Measurements from ENCODE around the gene FTH1. TPM values are rescaled to one million over a fixed set of nuclear protein-coding genes. Genes with fewer than 3 reads are reported as not detected.

Gene FTH1
- total and polyA plus RNA-seq, 2 of the 13 experiments (the other 11 are each of a cell fraction or from before 2014, with no cell fraction given): 607 to 760 TPM

DNA sequence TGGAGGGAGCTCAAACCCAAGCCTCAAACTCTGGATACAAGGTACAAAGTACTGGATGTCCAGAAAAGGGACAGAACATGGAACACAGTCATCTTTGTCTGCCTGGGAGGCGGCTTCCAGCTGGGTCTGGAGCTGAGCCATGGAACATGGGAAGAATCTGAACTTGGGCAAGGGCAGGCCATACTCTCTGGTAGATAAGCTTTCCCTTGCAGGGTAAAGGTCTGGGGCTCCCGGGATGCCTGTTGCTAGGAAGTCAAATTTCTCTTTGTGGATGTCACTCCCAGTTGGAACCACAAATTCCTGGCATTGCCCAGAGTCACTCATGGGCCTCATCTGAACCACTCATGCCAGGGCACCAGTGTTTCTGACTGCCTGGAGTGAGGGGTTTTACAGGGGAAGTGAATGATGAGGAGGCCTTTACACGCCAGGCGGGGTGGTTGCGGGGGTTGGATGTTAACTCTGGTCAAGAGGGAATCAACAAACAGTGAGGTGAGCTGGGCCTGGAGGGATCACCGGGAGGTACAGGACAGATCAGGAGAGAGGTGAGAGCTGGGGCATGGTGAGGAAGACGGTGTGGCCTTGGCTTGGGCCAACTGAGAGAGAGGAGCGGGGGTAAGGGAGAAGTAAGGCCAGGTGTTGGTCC is 5.7 kb downstream of the FTH1 start (continued):
- TF ChIP-seq, protein P1, sequence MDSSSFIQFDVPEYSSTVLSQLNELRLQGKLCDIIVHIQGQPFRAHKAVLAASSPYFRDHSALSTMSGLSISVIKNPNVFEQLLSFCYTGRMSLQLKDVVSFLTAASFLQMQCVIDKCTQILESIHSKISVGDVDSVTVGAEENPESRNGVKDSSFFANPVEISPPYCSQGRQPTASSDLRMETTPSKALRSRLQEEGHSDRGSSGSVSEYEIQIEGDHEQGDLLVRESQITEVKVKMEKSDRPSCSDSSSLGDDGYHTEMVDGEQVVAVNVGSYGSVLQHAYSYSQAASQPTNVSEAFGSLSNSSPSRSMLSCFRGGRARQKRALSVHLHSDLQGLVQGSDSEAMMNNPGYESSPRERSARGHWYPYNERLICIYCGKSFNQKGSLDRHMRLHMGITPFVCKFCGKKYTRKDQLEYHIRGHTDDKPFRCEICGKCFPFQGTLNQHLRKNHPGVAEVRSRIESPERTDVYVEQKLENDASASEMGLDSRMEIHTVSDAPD (CRISPR knock-in tag; IDR thresholded peaks at IDR 0.05): 0 out of 2 replicates have a peak, but pooled peaks have one; percentile 51
- TF ChIP-seq SALL1 (CRISPR knock-in tag; IDR thresholded peaks at IDR 0.05) (peak; percentile 36; the same call in 1 of the 2 replicates), ZNF354B (CRISPR knock-in tag; IDR thresholded peaks at IDR 0.05) (0 out of 2 replicates have a peak, but pooled peaks have one; percentile 37), ZNF577 (CRISPR knock-in tag; IDR thresholded peaks at IDR 0.05; ENCODE audit: borderline replicate concordance, low read depth) (no peak), SKI (IDR thresholded peaks at IDR 0.05; ENCODE audit: partially characterized antibody) (peak; percentile 23), ZNF879 (CRISPR knock-in tag; IDR thresholded peaks at IDR 0.05) (no peak), PHF21A (CRISPR knock-in tag; IDR thresholded peaks at IDR 0.05) (peak; percentile 56; the same call in 1 of the 2 replicates), ZMYM2 (CRISPR knock-in tag; IDR thresholded peaks at IDR 0.05) (0 out of 2 replicates have a peak, but pooled peaks have one; percentile 39), BCL6 (CRISPR knock-in tag; IDR thresholded peaks at IDR 0.05) (peak; percentile 32; the same call in 1 of the 2 replicates), YY1 (IDR thresholded peaks at IDR 0.05; ENCODE audit: insufficient read depth, insufficient replicate concordance, low read depth, low read length) (no peak), TARDBP (CRISPR knock-in tag; IDR thresholded peaks at IDR 0.05) (peak; percentile 53; the same call in 1 of the 2 replicates), ZNF235 (CRISPR knock-in tag; IDR thresholded peaks at IDR 0.05; ENCODE audit: borderline replicate concordance) (no peak), GATA4 (IDR thresholded peaks at IDR 0.05; ENCODE audit: borderline replicate concordance, low read depth) (no peak), HNRNPL (IDR thresholded peaks at IDR 0.05; ENCODE audit: low read depth, low read length) (0 out of 2 replicates have a peak, but pooled peaks have one; percentile 18)
- TF ChIP-seq, protein P2, sequence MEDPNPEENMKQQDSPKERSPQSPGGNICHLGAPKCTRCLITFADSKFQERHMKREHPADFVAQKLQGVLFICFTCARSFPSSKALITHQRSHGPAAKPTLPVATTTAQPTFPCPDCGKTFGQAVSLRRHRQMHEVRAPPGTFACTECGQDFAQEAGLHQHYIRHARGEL (CRISPR knock-in tag; IDR thresholded peaks at IDR 0.05): no peak
- TF ChIP-seq, protein P3, sequence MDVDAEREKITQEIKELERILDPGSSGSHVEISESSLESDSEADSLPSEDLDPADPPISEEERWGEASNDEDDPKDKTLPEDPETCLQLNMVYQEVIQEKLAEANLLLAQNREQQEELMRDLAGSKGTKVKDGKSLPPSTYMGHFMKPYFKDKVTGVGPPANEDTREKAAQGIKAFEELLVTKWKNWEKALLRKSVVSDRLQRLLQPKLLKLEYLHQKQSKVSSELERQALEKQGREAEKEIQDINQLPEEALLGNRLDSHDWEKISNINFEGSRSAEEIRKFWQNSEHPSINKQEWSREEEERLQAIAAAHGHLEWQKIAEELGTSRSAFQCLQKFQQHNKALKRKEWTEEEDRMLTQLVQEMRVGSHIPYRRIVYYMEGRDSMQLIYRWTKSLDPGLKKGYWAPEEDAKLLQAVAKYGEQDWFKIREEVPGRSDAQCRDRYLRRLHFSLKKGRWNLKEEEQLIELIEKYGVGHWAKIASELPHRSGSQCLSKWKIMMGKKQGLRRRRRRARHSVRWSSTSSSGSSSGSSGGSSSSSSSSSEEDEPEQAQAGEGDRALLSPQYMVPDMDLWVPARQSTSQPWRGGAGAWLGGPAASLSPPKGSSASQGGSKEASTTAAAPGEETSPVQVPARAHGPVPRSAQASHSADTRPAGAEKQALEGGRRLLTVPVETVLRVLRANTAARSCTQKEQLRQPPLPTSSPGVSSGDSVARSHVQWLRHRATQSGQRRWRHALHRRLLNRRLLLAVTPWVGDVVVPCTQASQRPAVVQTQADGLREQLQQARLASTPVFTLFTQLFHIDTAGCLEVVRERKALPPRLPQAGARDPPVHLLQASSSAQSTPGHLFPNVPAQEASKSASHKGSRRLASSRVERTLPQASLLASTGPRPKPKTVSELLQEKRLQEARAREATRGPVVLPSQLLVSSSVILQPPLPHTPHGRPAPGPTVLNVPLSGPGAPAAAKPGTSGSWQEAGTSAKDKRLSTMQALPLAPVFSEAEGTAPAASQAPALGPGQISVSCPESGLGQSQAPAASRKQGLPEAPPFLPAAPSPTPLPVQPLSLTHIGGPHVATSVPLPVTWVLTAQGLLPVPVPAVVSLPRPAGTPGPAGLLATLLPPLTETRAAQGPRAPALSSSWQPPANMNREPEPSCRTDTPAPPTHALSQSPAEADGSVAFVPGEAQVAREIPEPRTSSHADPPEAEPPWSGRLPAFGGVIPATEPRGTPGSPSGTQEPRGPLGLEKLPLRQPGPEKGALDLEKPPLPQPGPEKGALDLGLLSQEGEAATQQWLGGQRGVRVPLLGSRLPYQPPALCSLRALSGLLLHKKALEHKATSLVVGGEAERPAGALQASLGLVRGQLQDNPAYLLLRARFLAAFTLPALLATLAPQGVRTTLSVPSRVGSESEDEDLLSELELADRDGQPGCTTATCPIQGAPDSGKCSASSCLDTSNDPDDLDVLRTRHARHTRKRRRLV (CRISPR knock-in tag; IDR thresholded peaks at IDR 0.05): no peak
- TF ChIP-seq, protein P4, sequence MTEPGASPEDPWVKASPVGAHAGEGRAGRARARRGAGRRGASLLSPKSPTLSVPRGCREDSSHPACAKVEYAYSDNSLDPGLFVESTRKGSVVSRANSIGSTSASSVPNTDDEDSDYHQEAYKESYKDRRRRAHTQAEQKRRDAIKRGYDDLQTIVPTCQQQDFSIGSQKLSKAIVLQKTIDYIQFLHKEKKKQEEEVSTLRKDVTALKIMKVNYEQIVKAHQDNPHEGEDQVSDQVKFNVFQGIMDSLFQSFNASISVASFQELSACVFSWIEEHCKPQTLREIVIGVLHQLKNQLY (CRISPR knock-in tag; IDR thresholded peaks at IDR 0.05): no peak
- TF ChIP-seq, protein P5, sequence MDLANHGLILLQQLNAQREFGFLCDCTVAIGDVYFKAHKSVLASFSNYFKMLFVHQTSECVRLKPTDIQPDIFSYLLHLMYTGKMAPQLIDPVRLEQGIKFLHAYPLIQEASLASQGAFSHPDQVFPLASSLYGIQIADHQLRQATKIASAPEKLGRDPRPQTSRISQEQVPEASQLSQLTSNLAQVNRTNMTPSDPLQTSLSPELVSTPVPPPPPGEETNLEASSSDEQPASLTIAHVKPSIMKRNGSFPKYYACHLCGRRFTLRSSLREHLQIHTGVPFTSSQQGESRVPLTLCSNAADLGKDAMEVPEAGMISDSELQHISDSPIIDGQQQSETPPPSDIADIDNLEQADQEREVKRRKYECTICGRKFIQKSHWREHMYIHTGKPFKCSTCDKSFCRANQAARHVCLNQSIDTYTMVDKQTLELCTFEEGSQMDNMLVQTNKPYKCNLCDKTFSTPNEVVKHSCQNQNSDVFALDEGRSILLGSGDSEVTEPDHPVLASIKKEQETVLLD (CRISPR knock-in tag; IDR thresholded peaks at IDR 0.05; ENCODE audit: low read depth): no peak

All from HepG2 (cell line).